IPS-18c (cell line): ENCODE results near the gene PTPN14.

Experiments
- H3K4me3 ChIP-seq: 2 replicates; pipeline ENCODE4 v1.7.0; 2013; ENCODE audit warnings: low read depth, mild to moderate bottlenecking, low read length, moderate library complexity; ENCODE audit not compliant: insufficient read depth
- H3K9me3 ChIP-seq: one replicate; pipeline ENCODE4 v1.6.1; 2013; ENCODE audit warnings: mild to moderate bottlenecking, low read length, moderate library complexity; ENCODE audit not compliant: control insufficient read depth, insufficient read depth

Gene PTPN14

DNA sequence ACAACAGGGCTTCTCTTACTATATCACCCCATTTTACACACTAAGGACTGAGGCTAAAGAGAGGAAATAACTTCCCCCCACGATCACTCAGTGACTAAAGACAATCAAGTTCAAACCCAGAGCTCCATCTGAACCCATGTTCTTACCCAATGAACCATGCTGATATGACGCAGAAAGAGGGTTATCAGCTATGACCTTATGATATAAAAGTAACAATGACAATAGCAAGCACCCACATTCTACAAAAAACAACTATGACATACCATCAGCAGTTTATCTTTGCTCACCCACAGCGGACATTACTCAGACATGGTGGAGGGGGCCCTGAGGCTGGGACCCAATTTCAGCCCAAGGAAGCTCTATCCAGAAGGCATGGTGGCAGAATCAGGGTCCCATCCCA lies 75.7 kb downstream of the PTPN14 start:
- no peaks in the 10 kb centered on the region for H3K9me3 ChIP-seq
- H3K4me3 ChIP-seq, result no peak overlapping the region

DNA sequence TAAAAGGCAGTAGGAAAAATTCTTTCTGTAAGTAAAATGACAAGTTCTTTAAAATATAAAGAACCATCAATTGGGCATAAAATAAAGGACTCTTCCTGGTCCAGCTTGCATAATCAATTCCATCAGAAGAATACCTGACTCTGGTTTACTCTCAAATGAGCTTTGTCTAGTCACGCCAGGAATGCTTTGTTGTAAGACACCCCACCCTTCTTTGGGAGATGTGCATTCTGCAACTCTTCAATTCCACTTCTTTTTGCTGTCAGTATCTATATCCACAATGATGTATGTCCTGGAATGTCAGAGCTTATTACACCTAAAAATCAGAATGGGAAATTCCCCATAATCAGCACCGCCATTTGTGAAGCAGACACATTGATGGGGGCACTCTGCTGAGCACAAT lies 76.1 kb downstream of the PTPN14 start:
- Histone ChIP-seq H3K9me3 (no peaks in the 10 kb centered on the region), H3K4me3 (no peak overlapping the region)

DNA sequence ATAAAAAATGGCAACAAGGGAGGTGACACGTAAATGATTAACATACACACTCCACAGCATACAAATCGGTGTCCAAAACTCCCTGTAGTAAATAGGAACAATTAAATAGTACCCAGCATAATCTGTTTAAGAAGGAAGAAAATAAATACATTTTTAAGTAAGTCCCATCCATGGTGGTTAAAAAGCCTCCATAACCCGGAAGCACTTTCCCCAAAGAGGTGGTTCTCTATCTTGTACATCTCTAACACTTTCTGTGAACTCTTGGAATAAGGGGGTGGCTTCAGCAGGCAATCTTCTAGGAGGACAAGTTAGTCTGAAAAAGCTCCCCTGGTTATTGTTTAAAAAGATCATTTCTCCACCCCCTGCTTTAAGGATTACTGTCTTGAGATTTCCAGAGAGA lies 76.9 kb downstream of the PTPN14 start:
- no peaks in the 10 kb centered on the region for H3K9me3 ChIP-seq

DNA sequence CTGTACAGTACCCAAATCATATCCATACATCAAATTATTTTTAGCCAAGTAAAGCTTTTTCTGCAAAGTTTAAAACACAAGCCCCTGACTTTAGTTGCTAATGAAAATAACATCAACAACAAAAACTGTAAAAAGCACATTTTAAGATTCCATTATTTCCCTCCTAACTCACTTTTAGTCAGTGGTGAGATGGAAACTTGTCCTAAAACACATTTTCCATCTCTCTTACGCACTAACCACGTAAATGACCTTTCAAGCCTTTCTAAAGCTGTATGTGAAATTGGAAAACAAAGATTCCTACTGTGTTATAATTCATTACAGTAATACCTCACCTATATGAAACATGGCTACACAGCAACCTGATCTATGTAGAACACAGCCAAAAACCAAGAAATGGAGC lies 77.5 kb downstream of the PTPN14 start:
- no peak overlapping the region for H3K4me3 ChIP-seq
- no peaks in the 10 kb centered on the region for H3K9me3 ChIP-seq

More for the DNA sequence above, 76.9 kb downstream of the PTPN14 start:
- no peak overlapping the region for H3K4me3 ChIP-seq

DNA sequence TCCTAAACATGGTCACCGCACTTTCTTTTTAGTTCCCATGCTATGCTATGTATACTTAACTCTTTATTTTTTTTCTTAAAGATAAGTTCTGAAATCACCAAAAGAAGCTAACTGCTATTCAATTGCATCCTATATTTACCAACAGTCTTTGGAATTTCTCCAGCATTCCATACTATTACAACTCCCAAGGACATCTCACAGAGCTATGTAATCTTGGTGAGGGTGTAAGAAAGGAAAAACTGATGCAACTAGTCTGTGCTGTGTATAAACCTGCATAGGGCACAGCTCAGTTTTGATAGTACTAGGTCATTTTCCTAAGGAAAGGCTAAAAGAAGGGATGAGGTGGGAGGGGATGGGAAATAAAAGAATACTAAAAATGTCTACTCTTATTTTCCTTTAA lies 78.0 kb downstream of the PTPN14 start:
- no peaks in the 10 kb centered on the region for H3K9me3 ChIP-seq
- no peak overlapping the region for H3K4me3 ChIP-seq

DNA sequence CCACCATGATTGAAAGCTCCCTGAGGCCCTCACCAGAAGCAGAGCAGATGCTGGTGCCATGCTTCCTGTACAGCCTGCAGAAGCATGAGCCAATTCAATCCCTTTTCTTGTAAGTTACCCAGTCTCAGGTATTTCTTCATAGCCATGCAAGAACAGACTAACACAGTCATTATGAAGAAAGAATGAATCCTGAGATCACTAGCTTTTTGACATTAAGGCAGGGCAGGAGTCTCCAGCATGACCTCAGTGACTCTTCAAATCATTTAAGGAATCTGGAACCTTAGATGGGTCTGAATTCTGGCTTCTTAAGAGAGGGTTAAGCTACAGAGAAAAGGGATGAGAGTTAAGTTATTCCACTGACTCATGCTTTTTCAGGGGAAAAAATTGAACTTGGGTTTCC lies 79.0 kb downstream of the PTPN14 start:
- Histone ChIP-seq H3K4me3 (no peak overlapping the region), H3K9me3 (no peaks in the 10 kb centered on the region)

DNA sequence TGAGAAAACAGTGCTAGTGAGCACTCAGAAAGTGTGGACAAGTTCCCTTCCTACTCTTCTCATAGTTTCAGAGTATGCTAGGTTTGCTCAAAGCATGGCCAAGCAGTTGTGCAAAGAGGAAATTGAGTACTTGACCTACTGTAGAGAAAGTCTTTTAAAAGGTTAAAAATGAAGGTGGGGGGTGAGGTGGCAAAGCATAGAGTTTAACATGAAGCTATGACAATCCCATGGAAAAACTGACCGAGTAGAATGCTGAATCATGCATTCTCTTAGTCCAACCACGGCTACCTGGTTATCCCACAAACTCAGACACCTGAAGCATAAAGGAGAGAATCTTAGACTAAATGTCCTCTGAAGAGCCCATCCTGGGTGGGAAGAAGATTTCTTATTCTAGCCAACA lies 79.9 kb downstream of the PTPN14 start:
- no peak overlapping the region for H3K4me3 ChIP-seq

DNA sequence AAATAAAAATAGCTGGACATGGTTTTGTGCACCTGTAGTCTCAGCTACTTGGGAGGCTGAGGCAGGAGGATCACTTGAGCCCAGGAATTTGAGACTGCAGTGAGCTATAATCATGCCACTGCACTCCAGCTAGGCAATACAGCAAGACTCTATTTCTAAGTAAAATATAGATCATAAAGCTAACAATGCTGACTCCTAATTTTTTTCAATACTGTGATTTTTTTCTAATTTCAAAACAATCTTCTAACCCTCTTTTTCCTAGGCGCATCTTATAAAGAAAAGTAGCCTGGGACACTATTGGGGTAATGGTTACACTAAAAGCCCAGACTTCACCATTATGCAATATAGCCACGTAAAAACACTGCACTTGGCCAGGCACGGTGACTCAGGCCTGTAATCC lies 81.3 kb downstream of the PTPN14 start:
- Histone ChIP-seq H3K9me3 (no peaks in the 10 kb centered on the region), H3K4me3 (no peak overlapping the region)

More for the DNA sequence above, 79.9 kb downstream of the PTPN14 start:
- H3K9me3 ChIP-seq, result no peaks in the 10 kb centered on the region

DNA sequence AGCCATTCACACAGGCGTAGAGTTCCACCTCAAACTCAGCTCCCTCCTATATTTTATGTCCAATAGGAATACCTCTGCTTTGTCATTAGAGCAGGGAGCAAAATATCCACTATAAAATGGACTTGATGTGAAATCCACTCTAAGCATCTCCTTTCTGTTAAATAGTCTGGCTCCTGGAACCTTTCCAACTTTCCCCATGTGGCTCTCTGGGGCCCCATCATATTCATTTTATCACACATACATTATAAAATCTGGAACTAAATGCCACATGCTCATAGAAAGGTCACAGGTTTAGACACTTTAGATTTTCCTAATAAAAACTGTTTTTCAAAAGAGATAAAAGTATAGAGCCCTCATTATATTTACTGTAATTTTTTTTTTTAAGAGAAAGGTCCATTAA lies 82.1 kb downstream of the PTPN14 start:
- Histone ChIP-seq H3K9me3 (no peaks in the 10 kb centered on the region), H3K4me3 (no peak overlapping the region)

DNA sequence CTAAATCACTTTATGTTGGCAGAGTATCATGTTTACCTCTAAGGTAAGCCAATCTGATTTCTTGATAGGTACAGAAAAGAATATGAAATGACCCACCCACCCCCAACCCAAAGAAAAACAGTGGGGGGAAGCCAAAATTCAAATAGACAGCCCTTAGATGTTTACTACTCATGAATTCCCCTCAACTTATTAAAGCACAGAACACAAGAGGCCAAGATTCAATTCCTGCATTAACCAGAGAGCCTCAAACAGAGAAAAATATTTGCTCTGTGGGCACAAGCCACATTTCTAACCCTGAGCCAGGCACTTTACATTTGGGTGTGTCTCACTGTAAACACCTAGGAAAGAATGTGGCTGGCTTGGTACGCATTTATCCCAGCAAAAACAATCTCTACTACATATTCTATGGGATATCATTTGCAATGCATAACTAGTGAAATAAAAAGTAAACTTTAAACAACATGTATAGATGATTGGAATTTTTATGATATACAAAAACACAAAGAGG lies 84.3 kb downstream of the PTPN14 start:
- Histone ChIP-seq H3K9me3 (no peaks in the 10 kb centered on the region), H3K4me3 (no peak overlapping the region)

DNA sequence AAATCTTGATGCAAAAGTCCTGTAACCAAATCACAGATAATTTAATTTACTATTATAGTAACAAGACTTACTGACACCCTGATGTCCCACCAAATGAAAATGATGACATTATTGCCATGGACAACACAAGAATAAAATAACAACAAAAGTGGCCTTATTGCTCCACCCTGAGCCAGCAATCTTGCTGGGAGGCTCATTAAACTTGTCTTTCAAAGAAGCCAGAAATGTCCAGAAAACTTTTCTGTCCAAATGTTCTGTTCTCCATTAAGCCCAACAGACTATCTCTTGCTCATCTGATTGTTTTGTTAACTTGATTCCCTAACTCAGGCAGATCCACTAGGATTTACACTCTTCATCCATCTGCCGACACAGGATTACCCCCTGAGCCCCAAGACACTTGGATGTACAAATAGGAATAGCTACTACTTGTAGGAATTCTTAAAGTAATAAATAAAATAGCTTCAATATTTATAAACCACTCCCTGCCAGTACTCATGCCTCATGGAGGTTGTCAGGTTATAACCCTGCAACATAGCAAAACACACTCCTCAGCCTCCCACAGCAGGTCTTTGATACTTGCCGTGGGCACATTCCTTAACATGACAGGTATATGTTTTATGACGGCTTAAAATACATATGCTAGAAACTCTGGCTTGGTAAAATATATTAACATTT lies 84.9 kb downstream of the PTPN14 start:
- Histone ChIP-seq H3K9me3 (no peaks in the 10 kb centered on the region), H3K4me3 (no peak overlapping the region)

DNA sequence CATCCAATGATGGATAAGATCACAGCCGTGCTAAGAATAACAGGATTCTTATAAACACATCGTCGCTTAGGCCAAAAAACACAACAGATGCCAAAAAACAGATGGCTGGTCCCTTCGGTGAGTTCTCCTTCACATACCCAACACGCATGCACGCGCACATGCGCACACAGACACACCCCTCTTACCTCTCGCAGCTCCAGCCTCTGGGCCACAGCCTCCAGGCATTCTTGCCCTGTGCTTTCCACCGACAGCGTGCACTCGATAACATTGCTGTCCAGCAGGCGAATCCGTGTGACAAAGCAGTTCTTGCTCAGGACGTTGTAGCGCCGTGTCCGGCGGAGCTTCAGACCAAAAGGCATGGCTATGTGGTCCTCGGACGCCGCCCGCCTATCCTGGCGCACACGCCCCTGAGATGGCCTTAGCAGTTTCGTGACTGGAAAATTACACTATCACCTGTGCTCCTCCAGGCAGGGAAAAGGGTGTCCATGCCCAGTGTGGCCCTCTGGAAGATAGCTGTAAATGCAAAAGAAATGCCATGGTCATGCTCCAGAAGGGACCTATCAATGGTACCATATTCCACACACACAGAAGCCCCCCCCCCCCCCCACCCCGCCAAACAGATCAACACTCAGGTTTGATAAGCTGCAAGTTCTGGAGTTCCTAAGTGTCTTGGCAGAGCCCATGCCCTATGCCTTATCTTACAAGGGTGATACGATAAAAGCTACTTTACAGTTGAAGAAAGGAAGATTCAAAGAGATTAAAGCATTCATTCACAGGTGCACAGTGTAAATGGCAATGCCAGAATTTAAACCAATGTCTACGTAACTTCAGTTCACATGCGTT lies 86.7 kb downstream of the PTPN14 start:
- Histone ChIP-seq H3K9me3 (no peaks in the 10 kb centered on the region), H3K4me3 (no peak overlapping the region)

DNA sequence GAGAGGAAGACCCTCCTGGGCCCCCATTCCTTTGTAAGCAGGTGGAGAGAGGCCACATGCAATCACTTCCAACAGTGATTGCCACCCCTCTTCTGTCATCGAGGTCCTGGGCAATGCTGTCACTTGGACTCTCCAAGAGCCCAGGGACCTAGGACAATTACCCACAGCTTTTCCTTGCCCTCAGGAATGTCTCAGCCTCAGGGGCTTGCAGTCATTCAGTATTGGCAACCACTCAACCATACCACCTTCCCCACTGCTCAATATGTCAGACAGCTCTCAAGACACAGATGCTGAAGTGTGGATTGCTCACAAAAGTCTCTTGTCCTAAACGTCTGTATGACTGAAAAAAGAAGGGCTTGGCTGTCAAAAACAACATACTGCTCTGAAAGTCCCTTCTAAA lies 87.8 kb downstream of the PTPN14 start:
- no peak overlapping the region for H3K4me3 ChIP-seq

DNA sequence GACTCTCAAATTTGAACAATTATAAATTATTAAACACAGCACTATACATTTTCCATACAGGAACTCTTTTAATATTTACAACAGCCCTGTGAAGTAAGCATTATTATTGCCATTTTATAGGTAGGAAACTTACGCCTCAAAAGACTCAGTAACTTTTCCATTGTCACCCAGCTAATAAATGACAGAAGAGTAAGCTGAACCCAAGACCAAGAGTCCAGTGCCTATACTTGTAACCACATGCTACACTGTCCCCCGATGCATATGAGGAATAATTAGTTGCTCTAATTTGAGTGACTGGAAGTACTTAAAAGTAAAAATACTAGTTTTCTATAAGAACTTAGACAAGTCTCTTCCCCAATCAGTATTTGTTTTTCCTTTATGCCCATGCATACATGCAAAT lies 88.5 kb downstream of the PTPN14 start:
- Histone ChIP-seq H3K4me3 (no peak overlapping the region), H3K9me3 (no peaks in the 10 kb centered on the region)

More for the DNA sequence above, 87.8 kb downstream of the PTPN14 start:
- no peaks in the 10 kb centered on the region for H3K9me3 ChIP-seq

DNA sequence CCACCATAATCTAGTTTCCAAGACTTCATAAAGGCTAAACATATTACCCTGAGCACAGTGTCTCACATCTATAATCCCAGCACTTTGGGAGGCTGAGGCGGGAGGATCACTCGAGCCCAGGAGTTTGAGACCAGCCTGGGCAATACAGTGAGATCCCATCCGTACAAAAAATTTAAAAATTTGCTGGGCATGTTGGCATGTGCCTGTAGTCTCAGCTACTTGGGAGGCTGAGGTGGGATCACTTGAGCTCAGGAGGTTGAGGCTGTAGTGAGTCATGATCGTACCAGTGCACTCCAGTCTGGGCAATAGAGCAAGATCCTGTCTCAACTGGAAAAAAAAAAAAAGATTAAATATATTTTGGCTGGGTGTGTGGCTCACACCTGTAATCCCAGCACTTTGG lies 90.1 kb downstream of the PTPN14 start:
- H3K9me3 ChIP-seq, result no peaks in the 10 kb centered on the region
- H3K4me3 ChIP-seq, result no peak overlapping the region

DNA sequence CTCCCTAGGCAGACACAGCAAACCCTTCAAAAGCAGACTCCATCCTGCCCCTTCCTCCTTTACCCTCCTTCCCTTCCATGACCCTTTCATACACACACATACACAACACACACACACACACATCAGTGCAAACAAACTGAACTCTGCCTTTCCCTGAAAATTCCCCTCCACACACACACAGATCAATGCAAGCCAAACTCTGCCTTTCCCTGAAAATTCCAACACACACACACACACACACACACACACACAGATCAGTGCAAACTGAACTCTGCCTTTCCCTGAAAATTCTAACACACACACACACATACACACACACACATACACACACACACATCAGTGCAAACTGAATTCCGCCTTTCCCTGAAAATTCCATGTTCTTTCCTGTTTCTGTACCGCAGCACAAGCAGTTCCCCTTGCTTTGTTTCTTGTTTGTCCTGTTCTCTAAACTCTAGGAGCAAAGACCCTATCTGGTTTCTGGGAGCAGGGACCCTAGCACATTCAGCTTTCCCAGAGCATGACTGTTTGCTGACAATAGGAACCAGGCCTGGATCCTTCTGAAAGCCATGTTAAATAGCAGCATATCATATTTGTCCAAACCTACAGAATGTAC lies 91.0 kb downstream of the PTPN14 start:
- Histone ChIP-seq H3K9me3 (no peaks in the 10 kb centered on the region), H3K4me3 (no peak overlapping the region)

DNA sequence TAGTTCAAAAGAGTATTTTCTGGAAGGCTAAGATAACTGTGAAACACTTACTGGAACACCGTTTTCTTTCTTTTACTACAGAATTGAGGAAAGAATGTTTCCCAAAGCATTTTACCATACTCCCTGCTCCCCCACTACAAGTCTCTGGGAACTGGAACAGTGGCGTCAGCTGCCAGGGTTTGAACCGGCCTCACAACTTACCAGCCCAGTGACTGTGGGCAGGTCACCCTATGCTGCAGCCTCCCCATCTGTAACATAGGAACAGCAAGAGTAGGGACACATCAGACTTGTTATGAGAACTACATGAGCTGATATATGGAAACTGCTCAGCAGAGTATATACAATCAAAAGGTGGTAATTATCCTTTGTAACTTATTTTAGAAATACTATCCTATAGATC lies 91.5 kb downstream of the PTPN14 start:
- Histone ChIP-seq H3K4me3 (no peak overlapping the region), H3K9me3 (no peaks in the 10 kb centered on the region)

DNA sequence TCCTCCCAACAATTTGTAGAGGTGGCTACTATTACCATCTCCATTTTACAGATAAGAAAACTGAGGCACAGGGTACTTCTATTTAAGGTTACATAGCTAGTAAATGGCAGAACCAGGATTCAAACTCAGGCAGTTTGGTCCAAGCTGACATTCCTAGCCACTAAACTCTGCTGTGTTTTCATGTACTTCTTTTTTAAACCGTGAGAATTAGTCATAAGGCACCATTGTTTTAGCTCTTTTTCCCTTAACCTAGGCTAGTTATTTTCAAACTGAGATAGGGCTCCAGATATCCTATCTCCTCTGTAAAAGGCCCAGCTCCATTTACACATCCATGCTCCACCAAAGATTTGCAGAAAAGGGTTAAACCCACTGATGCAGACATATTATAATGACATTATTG lies 92.9 kb downstream of the PTPN14 start:
- Histone ChIP-seq H3K4me3 (no peak overlapping the region), H3K9me3 (no peaks in the 10 kb centered on the region)
